Measurements from ENCODE around the gene UQCRH.
"Not testable (repeated sequence)": the region's sequence is repeated elsewhere in the genome, so short reads cannot be mapped to it uniquely, and the experiment has no call there.

The UQCRH gene

GRCh38 chr1:46334030-46334384, 30.5 kb downstream of the UQCRH start:
- DNase-seq, result no peak

GRCh38 chr1:46335081-46335480, 31.6 kb downstream of the UQCRH start:
- no peak for DNase-seq

- not testable (repeated sequence) for DNase-seq
Observed at GRCh38 chr1:46337409-46337808, 33.9 kb downstream of the UQCRH start.

GRCh38 chr1:46340404-46341221, 37.1 kb downstream of the UQCRH start, which contains the start of gene NSUN4:
Gene NSUN4 (plus strand): TSS chr1:46340807. CDS start chr1:46340827, 20 bp downstream.
- peak; percentile 87 for DNase-seq

GRCh38 chr1:46341222-46342083, 38.0 kb downstream of the UQCRH start:
- no peak for DNase-seq

- no peak for DNase-seq
Observed at GRCh38 chr1:46342084-46342656, 38.7 kb downstream of the UQCRH start.

GRCh38 chr1:46342677-46343350, 39.3 kb downstream of the UQCRH start:
- no peak for DNase-seq

- DNase-seq, result no peak
Observed at GRCh38 chr1:46343351-46343695, 39.8 kb downstream of the UQCRH start.

- no peak for DNase-seq
Observed at GRCh38 chr1:46343705-46344104, 40.2 kb downstream of the UQCRH start.

- DNase-seq, result no peak
Observed at GRCh38 chr1:46344481-46344880, 41.0 kb downstream of the UQCRH start.

- DNase-seq, result no peak
Observed at GRCh38 chr1:46345281-46345680, 41.8 kb downstream of the UQCRH start.

- DNase-seq, result no peak
Observed at GRCh38 chr1:46352363-46352762, 48.9 kb downstream of the UQCRH start.

GRCh38 chr1:46355920-46356319, 52.4 kb downstream of the UQCRH start:
- not testable (repeated sequence) for DNase-seq

GRCh38 chr1:46362158-46362557, 58.7 kb downstream of the UQCRH start:
- no peak for DNase-seq

- no peak for DNase-seq
Observed at GRCh38 chr1:46363121-46363520, 59.6 kb downstream of the UQCRH start.

- DNase-seq, result no peak
Observed at GRCh38 chr1:46364612-46365011, 61.1 kb downstream of the UQCRH start.

- DNase-seq, result not testable (repeated sequence)
Observed at GRCh38 chr1:46365796-46366195, 62.3 kb downstream of the UQCRH start.

Measured in stimulated activated CD4-positive, alpha-beta T cell treated with anti-CD3 and anti-CD28 coated beads, Interleukin-4, amount 100 ng/mL, for 1 hour (primary cell).